K562 (cell line): Measurements from ENCODE around the gene ATAD3C. TPM values are rescaled to one million over a fixed set of nuclear protein-coding genes. Genes with fewer than 3 reads are reported as not detected.
A peak's percentile ranks its signal among the peaks of the same experiment; 100 is the strongest.
"Not testable (repeated sequence)": the region's sequence is repeated elsewhere in the genome, so short reads cannot be mapped to it uniquely, and the experiment has no call there.

Source experiments
- ATAC-seq: fragments of 200-7000 bp; cut with Tn5 transposase; 3 replicates; pipeline ENCODE4 v1.9.1; 2020; ENCODE audit warnings: moderate library complexity
- BruUV-seq: library from RNA; stranded (reverse); fragments of 400-500 nt; replicated peaks from 2 replicates; lab custom pipeline; 2021; lab: Mats Ljungman, UMichigan
- CTCF ChIA-PET: fragments of 300-600 bp; formaldehyde crosslinking; extraction: SDS; loops from one replicate; lab custom pipeline; 2021; ENCODE audit warnings: low intra/inter-chr PET ratio; lab: Yijun Ruan, JAX
- POLR2A ChIA-PET: fragments of 300-600, 350-650 bp; sonication (Branson Sonifier 250); formaldehyde crosslinking; extraction: SDS; loops from one replicate; lab custom pipeline; 2021; ENCODE audit warnings: antibody characterized with exemption, inconsistent platforms; lab: Yijun Ruan, JAX
- DNase-seq, 4 experiments: peaks; one replicate each; pipeline versions ENCODE4 v3.0.0 to v3.0.0-alpha.2; 2011 to 2018; ENCODE audit warnings: low spot score in 3 of 4, mixed read lengths in 3 of 4; ENCODE audit errors: extremely low read depth in 1 of 4
- FAIRE-seq: peaks from 2 replicates; lab custom pipeline; 2011; peaks lifted over from hg19 to GRCh38; lab: Jason Lieb, UNC
- H2AFZ ChIP-seq: 2 replicates; pipeline ENCODE4 v1.6.0; 2011; ENCODE audit warnings: low read depth, low read length, control low read depth, inconsistent platforms
- H3K27ac ChIP-seq: fragments of 200-600 bp; 3 replicates; pipeline ENCODE4 v1.8.0; 2011; ENCODE audit warnings: low read depth, mild to moderate bottlenecking, control low read depth, inconsistent platforms, low read length, moderate library complexity, mixed read lengths; ENCODE audit errors: extremely low read depth
- H3K27me3 ChIP-seq, 2 experiments: fragments of 300-600 bp in 1 of 2; 2 replicates in 1 of 2; 3 replicates in 1 of 2; pipeline versions ENCODE4 v1.6.0 to v1.8.0; 2011; ENCODE audit warnings: inconsistent platforms in 2 of 2, low read length in 2 of 2, mild to moderate bottlenecking in 1 of 2, mixed read lengths in 1 of 2, moderate library complexity in 1 of 2; ENCODE audit not compliant: control insufficient read depth in 2 of 2, insufficient read depth in 2 of 2
- H3K36me3 ChIP-seq: fragments of 300-600 bp; 3 replicates; pipeline ENCODE4 v1.8.0; 2011; ENCODE audit warnings: mild to moderate bottlenecking, low read length, inconsistent platforms; ENCODE audit not compliant: control insufficient read depth, insufficient read depth
- H3K4me1 ChIP-seq, 2 experiments: fragments of 200-600 bp in 1 of 2; replicated peaks in 1 of 2; 2 replicates in 1 of 2; 3 replicates in 1 of 2; pipeline versions ENCODE4 v1.5.1 to v1.8.0; 2011; ENCODE audit warnings: inconsistent platforms in 2 of 2, low read length in 2 of 2, mild to moderate bottlenecking in 1 of 2, mixed read lengths in 1 of 2, moderate library complexity in 1 of 2; ENCODE audit not compliant: control insufficient read depth in 2 of 2, insufficient read depth in 2 of 2
- H3K4me2 ChIP-seq: 2 replicates; pipeline ENCODE4 v1.6.1; 2011; ENCODE audit warnings: low read length, control low read depth, inconsistent platforms, mixed read lengths; ENCODE audit not compliant: insufficient read depth
- H3K4me3 ChIP-seq: fragments of 200-600 bp; sonication (generic), shearing (Covaris generic); 2 replicates; pipeline ENCODE4 v1.5.1; 2016; ENCODE audit warnings: control low read depth, inconsistent platforms
- H3K79me2 ChIP-seq: fragments of 200-600 bp; 3 replicates; pipeline ENCODE4 v1.8.0; 2011; ENCODE audit warnings: low read length, inconsistent platforms; ENCODE audit not compliant: control insufficient read depth, insufficient read depth
- H3K9ac ChIP-seq, 2 experiments: 2 replicates each; pipeline versions ENCODE4 v1.6.0 to v1.6.1; 2011; ENCODE audit warnings: low read depth in 2 of 2, low read length in 2 of 2, control low read depth in 1 of 2, inconsistent platforms in 1 of 2, mild to moderate bottlenecking in 1 of 2, mixed read lengths in 1 of 2; ENCODE audit not compliant: insufficient read depth in 1 of 2
- H3K9me1 ChIP-seq: one replicate; pipeline ENCODE4 v1.6.0; 2011; ENCODE audit warnings: inconsistent platforms, mild to moderate bottlenecking, low read length, moderate library complexity; ENCODE audit not compliant: control insufficient read depth, insufficient read depth
- H3K9me3 ChIP-seq: replicated peaks from 2 replicates; pipeline ENCODE4 v1.5.1; 2011; ENCODE audit warnings: low read depth, low read length, inconsistent platforms; ENCODE audit not compliant: control insufficient read depth, insufficient read depth
- H4K20me1 ChIP-seq: replicated peaks from 2 replicates; pipeline ENCODE4 v1.6.1; 2011; ENCODE audit warnings: low read length, inconsistent platforms, mixed read lengths; ENCODE audit not compliant: control insufficient read depth, insufficient read depth
- ETV6 ChIP-seq, 3 experiments: fragments of 150-350 bp in 1 of 3; sonication (generic) in 1 of 3; formaldehyde crosslinking in 1 of 3; IDR thresholded peaks; 2 replicates each; pipeline versions ENCODE4 v1.6.1 to v1.8.0; 2014 to 2022; ENCODE audit warnings: borderline replicate concordance in 2 of 3, low read depth in 2 of 3, antibody characterized with exemption in 1 of 3, low read length in 1 of 3, mild to moderate bottlenecking in 1 of 3, missing genetic modification reagents in 1 of 3
- HCFC1 ChIP-seq: IDR thresholded peaks from 2 replicates; pipeline ENCODE4 v1.6.1; 2012; ENCODE audit warnings: low read depth, low read length, improper control_type of control experiment
- HLTF ChIP-seq: fragments of 450-650 bp; IDR thresholded peaks from 2 replicates; pipeline ENCODE4 v1.6.1; 2016
- WGBS: fragments of 100-300 bp; shearing (Covaris generic); methylation state at CpG from one replicate; pipeline ENCODE4 v1.1.6; 2016; ENCODE audit warnings: low coverage, mixed read lengths; ENCODE audit not compliant: insufficient coverage; ENCODE audit errors: missing lambda C conversion rate; 5-methylcytosine and 5-hydroxymethylcytosine counted together
- in situ Hi-C: fragments of 300-500 bp; cut with MboI; formaldehyde crosslinking; loops from 4 replicates; pipeline ENCODE4 v1.15.0; 2018; ENCODE audit warnings: inconsistent platforms, mixed read lengths
- intact Hi-C: fragments of 100-400 bp; cut with micrococcal nuclease; formaldehyde crosslinking; loops from 2 replicates; pipeline ENCODE4 v1.14.2; 2022
- polyA plus RNA-seq, 8 experiments: library from polyadenylated mRNA; depleted of rRNA in 4 of 8; stranded (reverse) in 5 of 8; unstranded in 3 of 8; fragments of >200 nt; fragmentation: Nextera tagmentation in 2 of 8; fragmentation: Illumina TruSeq in 1 of 8; extraction: Ambion mirVana in 2 of 8; extraction: Trizol in 1 of 8; gene quantifications; 2 replicates each; pipeline versions ENCODE4 v1.2.1 to v1.2.3, GENCODE V29; 2011 to 2014; ENCODE audit warnings: inconsistent platforms in 1 of 8, missing spikeins in 1 of 8
- total RNA-seq, 7 experiments: library from RNA; depleted of rRNA in 6 of 7; stranded (reverse); fragments of >200 nt in 6 of 7; fragmentation: Illumina TruSeq in 2 of 7; extraction: Trizol in 2 of 7; gene quantifications; 2 replicates each; pipeline versions ENCODE4 v1.2.1 to v1.2.3, GENCODE V29; 2011 to 2021; ENCODE audit warnings: low replicate concordance in 1 of 7
- TF ChIP-seq, protein P1 (sequence below): sonication (generic); formaldehyde crosslinking; IDR thresholded peaks from 2 replicates; pipeline ENCODE4 v1.5.0; 2020; ENCODE audit warnings: missing genetic modification reagents
- TF ChIP-seq, protein P2 (sequence below): fragments of 250-450 bp; sonication (Bioruptor Pico); IDR thresholded peaks from 2 replicates; pipeline ENCODE4 v1.5.0; 2022; ENCODE audit warnings: mild to moderate bottlenecking
- TF ChIP-seq, protein P3 (sequence below): sonication (generic); formaldehyde crosslinking; IDR thresholded peaks from 2 replicates; pipeline ENCODE4 v1.9.0; 2022; ENCODE audit warnings: mild to moderate bottlenecking, missing genetic modification reagents

Gene ATAD3C
- total and polyA plus RNA-seq, 9 of the 15 experiments (the other 6 are each of a cell fraction or from before 2014, with no cell fraction given) = 0.03 to 0.18 TPM; not detected in 7

DNA sequence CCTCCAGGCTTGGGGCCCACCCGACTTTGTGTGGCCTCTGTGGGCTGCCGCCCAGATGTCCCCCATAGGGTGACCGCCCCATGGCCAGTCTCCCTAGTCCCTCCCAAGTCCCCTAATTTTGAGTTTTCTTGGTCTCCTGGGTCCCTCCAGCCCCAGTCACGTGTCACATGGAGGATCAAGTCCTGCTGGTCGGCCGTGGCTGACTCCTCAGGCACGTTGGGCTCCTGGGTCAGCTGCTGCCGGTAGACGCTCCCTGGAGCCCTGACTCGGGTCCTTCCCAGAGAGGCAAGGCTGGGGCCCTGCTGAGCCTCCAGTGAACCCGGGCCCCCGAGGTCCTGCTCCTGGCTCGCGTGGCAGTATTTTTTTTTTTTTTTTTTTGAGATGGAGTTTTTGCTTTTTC lies 10.2 kb downstream of the ATAD3C start:
- WGBS = 58% methylated on average over 14 of the region's 14 CpGs

GRCh38 chr1:1460540-1461130 lies 11.1 kb downstream of the ATAD3C start:
- ChIA-PET CTCF (no interaction called here), POLR2A (no interaction called here)
- Histone ChIP-seq H3K4me2 (no peak overlapping the region), H3K4me3 (no peak overlapping the region), H3K9ac (no peak overlapping the region), H4K20me1 (no peaks in the 10 kb centered on the region), H3K27ac (no peak overlapping the region), H2AFZ (no peak overlapping the region), H3K4me1 (peaks cover 0 to 42% of the 10 kb centered on the region in 2 experiments; a peak in 3 of 5 replicates), H3K9me1 (no peaks in the 10 kb centered on the region), H3K79me2 (no peaks in the 10 kb centered on the region), H3K36me3 (no peaks in the 10 kb centered on the region), H3K9me3 (0 out of 2 replicates have a peak, but pooled peaks cover 3% of the 10 kb centered on the region), H3K27me3 (peaks cover 0 to 2% of the 10 kb centered on the region in 2 experiments; a peak in 2 of 5 replicates)
- FAIRE-seq (no peak), ATAC-seq (no peak), DNase-seq (no peak)
- TF ChIP-seq, protein P1, sequence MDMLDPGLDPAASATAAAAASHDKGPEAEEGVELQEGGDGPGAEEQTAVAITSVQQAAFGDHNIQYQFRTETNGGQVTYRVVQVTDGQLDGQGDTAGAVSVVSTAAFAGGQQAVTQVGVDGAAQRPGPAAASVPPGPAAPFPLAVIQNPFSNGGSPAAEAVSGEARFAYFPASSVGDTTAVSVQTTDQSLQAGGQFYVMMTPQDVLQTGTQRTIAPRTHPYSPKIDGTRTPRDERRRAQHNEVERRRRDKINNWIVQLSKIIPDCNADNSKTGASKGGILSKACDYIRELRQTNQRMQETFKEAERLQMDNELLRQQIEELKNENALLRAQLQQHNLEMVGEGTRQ (CRISPR knock-in tag) = no peak
- TF ChIP-seq, protein P2, sequence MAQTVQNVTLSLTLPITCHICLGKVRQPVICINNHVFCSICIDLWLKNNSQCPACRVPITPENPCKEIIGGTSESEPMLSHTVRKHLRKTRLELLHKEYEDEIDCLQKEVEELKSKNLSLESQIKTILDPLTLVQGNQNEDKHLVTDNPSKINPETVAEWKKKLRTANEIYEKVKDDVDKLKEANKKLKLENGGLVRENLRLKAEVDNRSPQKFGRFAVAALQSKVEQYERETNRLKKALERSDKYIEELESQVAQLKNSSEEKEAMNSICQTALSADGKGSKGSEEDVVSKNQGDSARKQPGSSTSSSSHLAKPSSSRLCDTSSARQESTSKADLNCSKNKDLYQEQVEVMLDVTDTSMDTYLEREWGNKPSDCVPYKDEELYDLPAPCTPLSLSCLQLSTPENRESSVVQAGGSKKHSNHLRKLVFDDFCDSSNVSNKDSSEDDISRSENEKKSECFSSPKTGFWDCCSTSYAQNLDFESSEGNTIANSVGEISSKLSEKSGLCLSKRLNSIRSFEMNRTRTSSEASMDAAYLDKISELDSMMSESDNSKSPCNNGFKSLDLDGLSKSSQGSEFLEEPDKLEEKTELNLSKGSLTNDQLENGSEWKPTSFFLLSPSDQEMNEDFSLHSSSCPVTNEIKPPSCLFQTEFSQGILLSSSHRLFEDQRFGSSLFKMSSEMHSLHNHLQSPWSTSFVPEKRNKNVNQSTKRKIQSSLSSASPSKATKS (CRISPR knock-in tag) = no peak
- TF ChIP-seq ETV6 (IDR thresholded peaks at IDR 0.05; ENCODE audit: borderline replicate concordance in 1 of 2, low read depth in 2 of 2, low read length in 1 of 2) = no peak
- no peak for TF ChIP-seq ETV6 (CRISPR knock-in tag; IDR thresholded peaks at IDR 0.05; ENCODE audit: borderline replicate concordance)
- TF ChIP-seq HCFC1 = no peak
- TF ChIP-seq HLTF = no peak
- intact Hi-C loops = no loop called here
- in situ Hi-C loops = no loop called here
- WGBS = 55% methylated on average over 26 of the region's 27 CpGs
- BruUV-seq = no TSS peak

More for the DNA sequence above, 10.2 kb downstream of the ATAD3C start:
- H3K36me3 ChIP-seq, H3K79me2 ChIP-seq, H3K4me2 ChIP-seq, H3K27me3 ChIP-seq, ATAC-seq, H3K4me3 ChIP-seq, H2AFZ ChIP-seq, in situ Hi-C loops, POLR2A ChIA-PET, intact Hi-C loops, H3K27ac ChIP-seq, CTCF ChIA-PET, H3K9me3 ChIP-seq, H3K9ac ChIP-seq, H4K20me1 ChIP-seq, H3K9me1 ChIP-seq, FAIRE-seq, DNase-seq, BruUV-seq: not testable (repeated sequence)
- peaks cover 0 to 48% of the 10 kb centered on the region in 2 experiments; a peak in 3 of 5 replicates for H3K4me1 ChIP-seq
- TF ChIP-seq, protein P3, sequence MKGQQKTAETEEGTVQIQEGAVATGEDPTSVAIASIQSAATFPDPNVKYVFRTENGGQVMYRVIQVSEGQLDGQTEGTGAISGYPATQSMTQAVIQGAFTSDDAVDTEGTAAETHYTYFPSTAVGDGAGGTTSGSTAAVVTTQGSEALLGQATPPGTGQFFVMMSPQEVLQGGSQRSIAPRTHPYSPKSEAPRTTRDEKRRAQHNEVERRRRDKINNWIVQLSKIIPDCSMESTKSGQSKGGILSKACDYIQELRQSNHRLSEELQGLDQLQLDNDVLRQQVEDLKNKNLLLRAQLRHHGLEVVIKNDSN (CRISPR knock-in tag) = peak; percentile 33; the same call in 1 of the 2 replicates
